HG02885 (cell line): ENCODE data around the gene KYAT1.
A peak's percentile ranks its signal among the peaks of the same experiment; 100 is the strongest.
"Not testable (repeated sequence)": the region's sequence is repeated elsewhere in the genome, so short reads cannot be mapped to it uniquely, and the experiment has no call there.

Source experiments
- ATAC-seq: cut with Tn5 transposase; IDR thresholded peaks from one replicate; pipeline ENCODE4 v1.9.1; 2021; ENCODE audit warnings: mild to moderate bottlenecking; ENCODE audit not compliant: unreplicated experiment, poor library complexity

The KYAT1 gene

GRCh38 chr9:128821584-128822406 lies 60.0 kb downstream of the KYAT1 start:
- ATAC-seq = no peak

DNA sequence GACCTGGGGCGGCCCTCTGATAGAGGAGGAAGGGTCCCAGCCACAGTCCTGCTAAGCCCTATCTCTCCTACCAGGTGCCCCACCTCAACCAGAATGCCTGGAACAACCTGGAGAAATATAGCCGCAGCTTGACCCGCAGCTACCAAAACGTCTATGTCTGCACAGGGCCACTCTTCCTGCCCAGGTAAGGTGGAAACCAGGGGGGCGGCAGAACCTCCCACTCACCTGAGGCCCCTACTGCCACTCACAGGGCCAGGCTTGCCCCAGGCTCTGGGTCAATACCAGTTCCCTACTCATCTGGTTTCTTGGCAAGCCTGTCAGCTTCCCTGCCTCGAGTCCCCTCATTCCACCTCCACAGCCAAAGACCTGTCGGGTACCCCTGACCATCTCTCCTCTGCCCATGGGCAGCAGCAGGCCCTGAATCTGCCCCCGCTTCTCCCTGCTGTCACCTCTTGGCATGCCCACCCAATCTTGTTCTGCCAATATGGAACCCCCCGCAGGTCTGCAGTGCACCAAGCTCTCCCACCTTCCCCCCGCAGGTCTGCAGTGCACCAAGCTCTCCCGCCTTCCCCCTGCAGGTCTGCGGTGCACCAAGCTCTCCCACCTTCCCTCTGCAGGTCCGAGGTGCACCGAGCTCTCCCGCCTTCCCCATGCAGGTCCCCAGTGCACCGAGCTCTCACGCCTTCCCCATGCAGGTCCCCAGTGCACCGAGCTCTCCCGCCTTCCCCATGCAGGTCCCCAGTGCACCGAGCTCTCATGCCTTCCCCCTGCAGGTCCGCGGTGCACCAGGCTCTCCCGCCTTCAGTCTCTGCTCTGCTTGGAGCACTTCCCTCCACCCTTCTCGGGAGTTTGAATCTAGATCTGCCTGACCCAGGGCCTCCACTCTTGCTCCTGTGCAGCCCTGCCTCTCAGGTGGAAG lies 60.8 kb downstream of the KYAT1 start:
- no peak for ATAC-seq

DNA sequence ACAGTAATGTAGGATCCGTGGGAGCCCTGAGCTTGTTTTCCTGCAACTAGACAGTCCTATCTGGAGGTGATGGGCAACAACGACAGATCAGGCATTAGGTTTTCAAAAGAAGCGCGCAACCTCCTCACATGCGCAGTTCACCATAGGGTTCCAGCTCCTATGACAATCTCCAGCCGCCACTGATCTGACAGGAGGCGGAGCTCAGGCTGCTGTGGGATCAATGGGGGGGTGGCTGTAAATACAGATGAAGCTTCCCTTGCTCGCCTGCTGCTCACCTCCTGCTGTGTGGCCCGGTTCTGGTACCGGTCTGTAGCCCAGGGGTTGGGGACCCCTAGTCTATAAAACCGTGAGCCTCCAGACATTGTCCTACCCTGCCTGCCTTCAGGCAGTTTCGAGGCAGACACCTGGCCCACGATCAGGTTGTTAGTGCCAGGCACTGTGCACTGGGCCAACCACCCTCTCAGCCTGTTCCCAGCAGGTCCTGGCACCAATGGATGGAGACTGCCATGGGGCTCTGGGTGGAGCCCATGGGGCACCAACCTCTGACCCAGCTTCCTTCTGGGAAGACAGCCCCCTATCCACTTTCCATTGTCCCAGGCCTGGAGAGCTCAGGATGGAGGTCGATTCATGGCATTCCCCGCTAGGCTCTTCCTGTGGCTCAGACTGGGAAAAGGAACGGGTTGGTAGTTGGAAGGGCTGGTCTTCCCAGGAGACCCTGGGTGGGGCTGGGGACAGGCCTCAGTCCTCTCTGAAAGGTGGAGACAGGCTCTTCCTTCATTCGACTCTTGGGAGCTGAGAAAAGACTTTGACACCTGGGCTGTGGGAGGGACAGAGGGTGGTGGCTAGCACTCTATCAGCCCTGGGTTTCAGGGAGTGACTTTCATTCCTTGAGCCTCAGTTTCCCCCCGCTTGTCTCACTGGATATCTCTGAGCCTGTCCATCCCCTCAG lies 61.8 kb downstream of the KYAT1 start:
- no peak for ATAC-seq

- ATAC-seq = peak; percentile 30
These were observed 62.7 kb downstream of the KYAT1 start for GRCh38 chr9:128818839-128819715.

GRCh38 chr9:128818099-128818838 lies 63.5 kb downstream of the KYAT1 start, which contains the start of gene ENDOG:
Gene ENDOG, plus strand, starts transcription at chr9:128818500. Its CDS starts 185 bp downstream, at chr9:128818685.
- peak; percentile 92 for ATAC-seq

- no peak for ATAC-seq
These were observed 70.9 kb downstream of the KYAT1 start for GRCh38 chr9:128810873-128811272.

GRCh38 chr9:128809831-128810230 lies 71.9 kb downstream of the KYAT1 start:
- no peak for ATAC-seq

- no peak for ATAC-seq
These were observed 72.6 kb downstream of the KYAT1 start for GRCh38 chr9:128809036-128809599.

DNA sequence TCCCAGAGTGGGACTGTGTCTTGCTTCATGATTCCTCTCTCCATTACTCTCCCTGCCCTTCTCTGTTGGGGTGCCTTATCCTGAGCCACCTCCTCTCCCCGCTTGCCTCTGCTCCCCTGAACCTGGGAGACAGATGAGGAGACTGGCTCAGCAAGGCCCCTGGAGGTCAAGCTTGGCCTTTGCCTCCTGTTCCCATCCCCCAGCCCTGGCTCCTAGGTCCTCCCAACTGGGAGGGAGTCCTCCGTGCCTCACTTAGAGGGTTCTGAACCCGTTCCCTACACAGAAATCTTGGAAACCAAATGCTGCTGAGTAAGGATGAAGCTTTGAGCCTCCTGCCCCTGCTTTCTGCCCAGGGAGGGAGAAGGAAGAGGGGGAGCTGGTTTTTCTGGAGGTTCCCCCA lies 73.2 kb downstream of the KYAT1 start:
- no peak for ATAC-seq

- ATAC-seq = no peak
These were observed 73.9 kb downstream of the KYAT1 start for GRCh38 chr9:128807827-128808226.

- no peak for ATAC-seq
These were observed 76.1 kb downstream of the KYAT1 start for GRCh38 chr9:128805661-128806060.

- ATAC-seq = no peak
These were observed 79.3 kb downstream of the KYAT1 start for GRCh38 chr9:128802482-128802881.

DNA sequence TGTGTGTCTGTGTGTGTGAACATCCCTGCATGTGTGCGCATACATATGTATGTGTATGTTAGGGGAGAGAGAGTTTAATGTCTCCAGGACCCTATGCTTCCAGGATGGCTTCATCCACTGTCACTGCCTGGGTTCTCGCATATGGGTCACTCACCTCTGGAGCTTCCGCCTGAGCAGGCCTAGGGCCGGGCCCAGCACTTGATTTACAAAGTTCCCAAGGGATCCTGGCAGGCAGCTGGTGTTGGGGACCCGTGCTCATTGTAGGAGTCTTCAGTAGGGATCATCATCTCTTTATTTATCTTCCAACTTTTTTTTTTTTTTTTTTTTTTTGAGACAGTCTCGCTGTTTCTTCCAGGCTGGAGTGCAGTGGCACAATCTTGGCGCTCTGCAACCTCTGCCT lies 81.7 kb downstream of the KYAT1 start:
- ATAC-seq = no peak

DNA sequence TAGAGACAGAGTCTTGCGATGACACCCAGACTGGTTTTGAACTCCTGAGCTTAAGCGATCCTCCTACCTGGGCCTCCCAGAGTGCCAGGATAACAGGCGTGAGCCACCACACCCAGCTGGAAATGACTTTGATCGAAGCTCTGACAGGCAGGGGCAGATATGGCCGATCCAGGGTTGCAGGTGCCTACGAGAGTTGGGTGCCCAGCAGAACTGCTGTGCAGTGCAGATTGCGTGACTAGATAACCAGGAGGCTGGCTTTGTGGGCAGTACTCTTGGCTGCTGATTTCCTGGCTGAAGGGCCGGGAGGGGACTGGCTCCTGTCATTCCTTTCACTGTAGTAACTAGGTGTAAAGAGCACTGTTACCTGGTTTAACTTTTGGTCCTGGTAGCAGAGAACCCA lies 82.9 kb downstream of the KYAT1 start:
- ATAC-seq = no peak

- ATAC-seq = not testable (repeated sequence)
These were observed 86.8 kb downstream of the KYAT1 start for GRCh38 chr9:128794961-128795360.

DNA sequence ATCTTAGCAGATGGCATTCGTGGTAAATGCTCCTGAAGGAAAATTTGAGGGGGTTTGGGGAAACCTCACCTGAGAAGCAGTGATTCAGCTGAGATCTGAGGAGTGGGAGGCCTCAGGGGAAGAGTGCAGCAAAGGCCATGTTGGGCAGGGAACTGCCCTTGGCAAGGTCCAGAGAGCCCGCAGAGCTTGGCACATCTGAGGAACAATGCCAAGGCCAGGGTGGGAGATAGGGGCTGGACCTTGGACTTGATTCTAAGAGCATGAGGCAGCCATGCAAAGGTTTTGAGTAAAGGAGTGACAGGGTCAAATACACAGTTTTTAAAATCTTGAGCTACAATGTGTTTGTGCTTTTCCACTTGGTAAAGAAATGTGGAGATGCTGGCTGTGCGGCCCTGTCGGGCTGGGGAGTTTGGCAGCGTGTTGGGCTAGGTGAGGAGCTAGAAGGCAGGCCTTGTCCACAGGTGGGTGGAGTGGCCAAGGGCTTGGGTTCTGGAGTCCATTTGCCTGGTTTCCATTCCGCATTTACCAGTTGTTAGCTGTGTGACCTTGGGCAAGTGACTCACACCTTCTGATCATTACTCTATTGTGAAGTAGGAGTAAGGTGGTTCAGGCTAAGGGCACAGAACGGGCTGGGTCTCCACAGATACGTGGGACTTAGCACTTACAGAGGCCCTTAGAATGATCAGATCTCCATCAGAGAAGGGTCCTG lies 88.6 kb downstream of the KYAT1 start:
- ATAC-seq = no peak

GRCh38 chr9:128792134-128792533 lies 89.6 kb downstream of the KYAT1 start:
- ATAC-seq = no peak

DNA sequence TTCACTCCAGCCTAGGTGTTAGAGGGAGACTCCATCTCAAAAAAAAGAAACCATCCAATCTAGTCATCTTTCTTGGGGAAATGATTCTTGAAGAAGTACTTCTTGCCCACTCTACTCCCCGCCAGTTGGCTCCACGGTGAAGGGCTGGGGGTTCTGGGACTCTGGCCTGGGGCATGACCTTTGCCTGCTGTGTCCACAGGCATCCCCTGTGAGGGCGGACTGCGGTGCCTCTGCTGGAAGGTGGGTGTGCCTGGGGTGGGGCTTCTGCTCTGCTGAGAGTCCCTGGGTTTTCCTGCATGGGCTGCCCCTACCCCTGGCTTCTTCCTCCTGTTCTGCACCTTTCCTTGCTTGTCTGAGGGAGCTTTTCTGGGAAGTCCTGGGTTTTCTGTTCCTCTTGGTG lies 91.2 kb downstream of the KYAT1 start:
- ATAC-seq = no peak
